Retinal pigment epithelial cell (primary cell): ENCODE results near the gene SMOC2.

ENCODE experiments used
- DNase-seq: peaks from one replicate; pipeline ENCODE4 v3.0.0-alpha.2; 2010; ENCODE audit warnings: low read depth
- H3K4me3 ChIP-seq: 2 replicates; pipeline ENCODE4 v1.5.1; 2011; ENCODE audit warnings: mild to moderate bottlenecking, low read length, control low read depth, moderate library complexity
- TF ChIP-seq, protein P1 (sequence below): conservative IDR thresholded peaks from 2 replicates; pipeline ENCODE4 v1.5.1; 2011; ENCODE audit warnings: low read depth, low read length, control low read depth, inconsistent platforms

The SMOC2 gene

DNA sequence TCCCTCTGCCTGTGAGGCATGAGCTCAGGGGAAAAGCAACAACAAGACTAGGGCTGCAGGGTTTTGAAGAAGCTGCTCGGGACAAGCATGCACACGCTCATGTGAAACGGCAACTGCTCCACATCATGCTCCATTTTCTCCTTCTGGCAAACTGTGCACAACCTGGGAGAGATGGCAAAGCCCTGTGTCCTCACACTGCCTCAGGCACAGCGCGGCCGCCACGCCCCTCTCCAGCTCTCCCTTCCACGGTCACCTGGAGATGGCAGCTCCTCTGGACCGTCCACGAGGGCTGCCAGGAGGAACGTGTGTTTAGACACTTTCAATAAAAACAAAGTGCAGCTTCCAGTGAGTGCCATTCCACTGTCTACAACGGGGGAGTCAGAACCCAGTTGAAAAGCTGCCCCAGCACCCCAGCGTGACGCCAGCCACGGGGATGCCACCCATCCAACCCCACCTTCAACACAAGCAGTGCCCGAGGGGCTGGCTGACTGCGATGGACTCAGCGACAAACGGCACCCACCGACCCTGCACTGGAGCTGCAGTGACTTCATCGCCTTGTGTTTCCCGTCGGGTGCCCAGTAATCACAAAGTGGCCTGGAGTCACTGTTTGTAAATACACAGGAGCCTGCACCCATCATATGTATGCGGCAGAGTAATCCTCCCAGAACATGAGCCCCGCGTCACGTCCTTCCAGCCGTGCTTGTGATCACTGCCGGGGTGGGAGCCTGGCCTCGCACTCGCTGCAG lies 16.1 kb downstream of the SMOC2 start:
- DNase-seq = no peak
- TF ChIP-seq, protein P1, sequence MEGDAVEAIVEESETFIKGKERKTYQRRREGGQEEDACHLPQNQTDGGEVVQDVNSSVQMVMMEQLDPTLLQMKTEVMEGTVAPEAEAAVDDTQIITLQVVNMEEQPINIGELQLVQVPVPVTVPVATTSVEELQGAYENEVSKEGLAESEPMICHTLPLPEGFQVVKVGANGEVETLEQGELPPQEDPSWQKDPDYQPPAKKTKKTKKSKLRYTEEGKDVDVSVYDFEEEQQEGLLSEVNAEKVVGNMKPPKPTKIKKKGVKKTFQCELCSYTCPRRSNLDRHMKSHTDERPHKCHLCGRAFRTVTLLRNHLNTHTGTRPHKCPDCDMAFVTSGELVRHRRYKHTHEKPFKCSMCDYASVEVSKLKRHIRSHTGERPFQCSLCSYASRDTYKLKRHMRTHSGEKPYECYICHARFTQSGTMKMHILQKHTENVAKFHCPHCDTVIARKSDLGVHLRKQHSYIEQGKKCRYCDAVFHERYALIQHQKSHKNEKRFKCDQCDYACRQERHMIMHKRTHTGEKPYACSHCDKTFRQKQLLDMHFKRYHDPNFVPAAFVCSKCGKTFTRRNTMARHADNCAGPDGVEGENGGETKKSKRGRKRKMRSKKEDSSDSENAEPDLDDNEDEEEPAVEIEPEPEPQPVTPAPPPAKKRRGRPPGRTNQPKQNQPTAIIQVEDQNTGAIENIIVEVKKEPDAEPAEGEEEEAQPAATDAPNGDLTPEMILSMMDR = no peak

GRCh38 chr6:168457653-168457934 lies 16.6 kb downstream of the SMOC2 start:
- no peak for DNase-seq
- H3K4me3 ChIP-seq = no peak overlapping the region
- TF ChIP-seq, protein P1 = no peak

More for the DNA sequence above, 16.1 kb downstream of the SMOC2 start:
- H3K4me3 ChIP-seq = no peak overlapping the region

- TF ChIP-seq, protein P1 = no peak
- H3K4me3 ChIP-seq = no peak overlapping the region
- no peak for DNase-seq
Measured at GRCh38 chr6:168458101-168458500, 17.1 kb downstream of the SMOC2 start.

DNA sequence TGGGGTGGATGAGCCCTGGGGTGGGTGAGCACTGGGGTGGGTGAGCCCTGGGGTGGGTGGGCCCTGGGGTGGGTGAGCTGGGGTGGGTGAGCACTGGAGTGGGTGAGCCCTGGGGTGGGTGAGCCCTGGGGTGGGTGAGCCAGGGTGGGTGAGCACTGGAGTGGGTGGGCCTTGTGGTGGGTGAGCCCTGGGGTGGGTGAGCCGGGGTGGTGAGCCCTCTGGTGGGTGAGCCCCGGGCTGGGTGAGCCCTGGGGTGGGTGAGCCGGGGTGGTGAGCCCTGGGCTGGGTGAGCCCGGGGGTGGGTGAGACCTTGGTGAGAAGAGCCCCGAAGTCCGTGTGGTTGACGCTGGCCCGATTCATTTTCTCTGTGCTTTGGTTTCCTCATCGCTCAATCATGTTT lies 18.6 kb downstream of the SMOC2 start:
- no peak overlapping the region for H3K4me3 ChIP-seq
- TF ChIP-seq, protein P1 = no peak
- DNase-seq = no peak

DNA sequence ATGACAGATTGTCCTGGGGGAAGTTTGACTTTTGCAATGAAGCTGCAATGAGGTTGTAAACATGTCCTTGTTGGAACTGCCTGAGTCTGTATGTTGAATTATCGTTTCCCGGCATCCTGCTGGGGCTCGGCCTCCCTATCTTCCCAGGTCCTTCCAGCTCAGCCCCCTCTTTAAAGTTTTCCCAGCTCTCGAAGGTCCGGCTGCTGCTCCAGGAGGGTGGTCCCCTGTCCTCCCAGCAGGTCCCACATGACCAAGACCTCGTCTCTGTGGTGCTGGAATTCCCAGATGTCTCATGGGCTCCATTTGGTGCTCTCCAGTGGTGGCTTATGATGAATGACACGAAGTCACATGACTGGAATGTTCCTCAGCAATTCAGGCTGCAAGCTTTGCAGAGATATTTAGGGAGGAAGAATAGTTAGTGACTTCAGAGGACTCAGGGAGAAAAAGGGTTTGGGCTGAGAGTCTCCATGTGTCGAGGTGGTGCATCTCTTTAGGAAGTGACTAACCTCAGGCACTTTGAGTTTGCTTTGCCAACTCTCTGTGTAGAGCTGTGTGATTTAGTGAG lies 21.4 kb downstream of the SMOC2 start:
- DNase-seq = no peak
- no peak overlapping the region for H3K4me3 ChIP-seq
- TF ChIP-seq, protein P1 = no peak

- no peak overlapping the region for H3K4me3 ChIP-seq
- DNase-seq = no peak
- TF ChIP-seq, protein P1 = no peak
Measured at GRCh38 chr6:168464546-168464945, 23.6 kb downstream of the SMOC2 start.

GRCh38 chr6:168468045-168468444 lies 27.1 kb downstream of the SMOC2 start:
- no peak overlapping the region for H3K4me3 ChIP-seq
- TF ChIP-seq, protein P1 = no peak
- DNase-seq = no peak
